Daoy (cell line): ENCODE measurements around the gene MAGI1. TPM values are rescaled to one million over a fixed set of nuclear protein-coding genes. Genes with fewer than 3 reads are reported as not detected.

Experiments
- DNase-seq: peaks from one replicate; pipeline ENCODE4 v3.0.0-alpha.2; 2015; ENCODE audit warnings: low read depth
- total RNA-seq: library from RNA; depleted of rRNA; stranded (reverse); fragments of >200 nt; shearing (Covaris generic); gene quantifications from 2 replicates; pipeline ENCODE4 v1.2.3, GENCODE V29; 2014

Gene MAGI1
- total RNA-seq, 1 experiment from 2014 or later, result 7.1 TPM

DNA sequence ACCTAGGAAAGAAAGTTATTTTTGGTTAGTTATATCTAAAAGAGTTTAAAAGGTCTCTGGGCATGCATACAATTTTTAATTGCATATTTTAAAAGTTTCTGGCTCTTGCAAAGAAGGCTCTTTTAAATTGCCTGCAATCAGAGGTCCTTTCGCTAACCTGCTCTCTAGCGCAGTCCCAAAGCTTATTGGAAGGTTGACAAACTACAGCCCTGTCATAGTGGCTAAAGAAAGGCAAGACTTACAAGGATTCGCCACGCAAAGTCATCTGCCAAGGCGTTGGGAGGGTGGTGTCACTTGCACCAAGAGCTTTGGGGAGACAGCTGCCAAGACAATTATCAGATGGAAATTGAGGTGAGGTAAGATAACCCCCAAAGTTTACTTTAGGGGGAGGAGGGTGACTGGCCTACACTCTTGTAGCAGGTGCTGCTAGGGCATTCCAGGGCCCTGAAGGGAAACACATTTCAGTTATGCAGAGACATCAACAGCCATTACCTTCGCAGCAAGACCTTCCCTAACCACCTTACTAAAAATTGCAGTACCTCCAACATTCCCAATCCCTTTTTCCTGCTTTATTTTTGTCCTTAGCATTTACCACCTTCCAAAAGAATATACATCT lies 606.2 kb downstream of the MAGI1 start:
- DNase-seq, result no peak

GRCh38 chr3:65425880-65426279 lies 612.8 kb downstream of the MAGI1 start:
- no peak for DNase-seq

- DNase-seq, result no peak
Measured at GRCh38 chr3:65422154-65422553, 616.6 kb downstream of the MAGI1 start.

- no peak for DNase-seq
Measured at GRCh38 chr3:65419233-65419632, 619.5 kb downstream of the MAGI1 start.

DNA sequence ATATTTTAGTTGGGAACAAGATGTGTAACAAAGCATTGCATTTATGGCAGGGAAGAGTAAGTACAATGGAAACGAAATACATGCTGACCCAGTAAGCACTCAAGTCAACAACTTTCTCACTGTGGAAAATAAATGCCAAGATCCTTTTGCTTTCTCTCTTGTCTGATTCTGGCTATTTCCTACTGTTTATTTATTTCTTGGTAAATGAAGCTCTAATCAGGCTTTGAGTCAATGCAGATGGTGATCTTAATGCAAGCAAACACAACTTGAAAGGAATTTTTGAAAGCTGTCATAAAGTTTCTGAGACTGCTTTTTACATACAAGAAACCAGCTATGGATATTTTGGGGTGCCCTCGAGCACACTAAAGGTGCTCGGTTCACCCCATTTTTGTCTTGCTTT lies 624.8 kb downstream of the MAGI1 start:
- no peak for DNase-seq

- no peak for DNase-seq
Measured at GRCh38 chr3:65412588-65412987, 626.1 kb downstream of the MAGI1 start.

DNA sequence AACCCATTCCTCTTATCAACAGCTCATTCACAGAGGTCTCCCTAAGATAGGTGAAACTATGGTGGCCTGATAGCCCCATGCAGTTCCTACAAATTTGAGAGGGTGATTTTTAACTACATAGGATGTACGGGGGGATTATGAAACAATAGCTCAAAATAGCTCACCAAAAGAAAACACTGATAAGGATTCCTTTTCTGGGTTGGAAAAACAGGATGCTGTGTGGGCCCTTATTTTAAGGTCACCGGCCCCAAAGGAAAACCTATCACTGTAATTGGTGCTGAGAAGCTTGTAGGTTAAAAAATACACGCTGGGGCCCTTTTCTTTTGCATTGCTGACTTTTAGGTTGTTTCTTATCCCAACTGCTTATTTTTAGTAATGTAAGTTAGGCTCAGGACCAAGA lies 627.4 kb downstream of the MAGI1 start:
- DNase-seq, result no peak

DNA sequence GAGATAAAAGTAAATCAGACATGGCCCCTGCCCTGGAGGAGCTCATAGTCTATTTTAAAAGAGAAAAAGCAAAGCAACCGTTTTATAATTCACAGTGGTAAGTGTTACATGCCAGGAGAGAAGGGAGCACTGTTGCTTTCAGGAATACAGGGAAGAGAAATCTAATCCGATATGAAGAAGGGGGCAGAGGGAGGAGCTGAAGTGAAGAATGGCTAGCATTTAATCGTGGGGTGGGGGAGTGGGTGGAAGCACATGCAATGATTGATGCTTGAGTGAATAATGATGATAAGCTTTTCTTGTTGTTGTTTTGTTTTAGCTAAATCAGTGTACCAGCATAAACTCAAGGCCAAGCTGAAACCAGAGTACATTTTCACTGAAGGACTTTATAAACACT lies 629.5 kb downstream of the MAGI1 start:
- no peak for DNase-seq

DNA sequence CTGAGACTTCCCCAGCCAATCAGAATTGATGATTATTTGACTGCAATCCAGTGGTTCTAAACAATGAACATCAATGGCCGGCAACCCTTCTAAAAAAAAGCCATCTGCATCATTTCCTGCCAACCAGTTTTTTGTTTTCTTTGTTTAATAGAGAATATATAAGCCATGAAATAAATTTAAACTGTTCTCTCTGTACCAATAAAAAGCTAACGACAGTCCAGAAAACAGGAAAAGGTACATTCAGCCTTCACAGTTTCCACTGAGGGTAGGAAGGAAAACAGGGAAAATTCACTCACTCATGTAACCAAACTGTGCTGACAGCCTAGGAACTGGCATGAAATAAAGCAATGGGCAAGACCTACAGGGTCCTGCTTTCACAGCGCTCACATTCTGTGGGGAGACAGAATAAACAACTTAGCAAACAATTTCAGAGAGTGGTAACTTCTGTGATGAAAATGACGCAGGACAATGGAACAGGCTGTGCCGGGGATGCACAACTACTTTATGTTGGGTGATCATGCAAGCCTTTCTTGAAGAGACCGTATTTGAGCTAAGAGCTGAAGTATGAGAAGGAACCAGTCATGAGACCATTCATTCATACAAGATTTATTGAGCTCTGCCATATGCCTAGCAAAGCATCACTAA lies 630.1 kb downstream of the MAGI1 start:
- DNase-seq, result no peak

- DNase-seq, result no peak
Measured at GRCh38 chr3:65406470-65406869, 632.2 kb downstream of the MAGI1 start.

- DNase-seq, result peak; percentile 95
Measured at GRCh38 chr3:65402597-65402996, 636.1 kb downstream of the MAGI1 start.

DNA sequence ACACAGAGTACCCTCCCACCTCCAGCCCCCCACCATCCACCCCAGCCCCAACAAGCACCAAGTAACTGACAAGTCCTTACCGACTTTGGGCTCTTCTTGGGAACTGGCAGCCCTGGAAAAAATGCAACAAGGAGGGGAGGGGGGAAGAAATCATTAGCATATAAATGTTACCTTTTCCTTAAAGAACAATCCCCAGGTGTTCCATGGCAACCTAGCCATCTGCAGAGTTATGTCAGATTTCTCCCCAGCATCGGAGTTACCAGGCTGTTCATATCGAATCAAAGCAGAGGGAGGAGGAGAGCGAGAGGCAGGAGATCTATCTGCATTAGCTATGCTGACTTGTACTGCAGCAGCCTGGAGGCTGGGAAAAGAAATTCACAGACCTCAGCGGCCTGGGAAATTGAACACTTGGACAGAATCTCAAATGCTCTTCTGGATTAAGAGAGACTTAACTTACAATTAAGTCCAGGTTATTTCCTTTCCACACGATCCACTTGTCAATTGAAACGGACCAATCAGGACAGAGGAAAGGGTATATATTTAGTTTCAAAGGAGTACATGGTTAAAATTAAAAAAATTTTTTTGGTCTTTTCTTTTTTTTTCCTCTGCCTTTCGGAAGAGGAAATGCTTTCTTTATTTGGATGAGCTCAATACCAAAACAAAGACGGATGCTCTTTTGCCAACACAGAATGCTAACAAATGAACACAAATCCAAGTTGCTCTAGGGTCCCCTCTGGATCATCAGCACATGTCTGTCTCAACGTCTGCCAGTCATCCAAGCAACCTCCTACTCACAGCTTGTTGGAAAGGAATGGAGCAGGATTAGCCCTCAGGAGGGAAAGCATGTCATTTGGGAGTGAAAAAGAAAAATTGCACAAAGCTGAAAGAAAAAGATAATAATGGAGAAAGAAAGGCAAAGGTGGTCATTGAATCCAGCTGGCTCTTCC lies 637.1 kb downstream of the MAGI1 start:
- no peak for DNase-seq

DNA sequence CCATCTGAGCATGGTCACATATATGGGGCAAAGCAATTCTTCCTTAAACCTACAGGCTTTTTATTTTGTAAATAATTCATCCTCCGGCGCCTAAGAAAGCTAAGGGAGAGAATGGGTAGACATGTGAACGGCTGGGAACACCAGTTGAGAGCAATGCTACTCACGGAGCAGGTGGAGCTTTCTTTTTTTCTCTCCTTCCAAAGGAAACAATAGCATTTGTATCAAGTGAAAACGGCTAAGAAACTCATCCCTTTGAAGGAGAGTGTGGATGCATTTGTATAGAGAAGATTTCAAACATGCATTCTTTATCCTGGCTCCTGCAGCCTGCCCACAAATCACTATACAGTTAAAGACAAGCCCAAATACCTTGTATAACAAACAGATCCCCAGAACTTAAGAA lies 637.8 kb downstream of the MAGI1 start:
- DNase-seq, result no peak

GRCh38 chr3:65398953-65399352 lies 639.8 kb downstream of the MAGI1 start:
- DNase-seq, result peak; percentile 14

GRCh38 chr3:65396078-65396477 lies 642.6 kb downstream of the MAGI1 start:
- DNase-seq, result no peak

GRCh38 chr3:65391068-65391467 lies 647.6 kb downstream of the MAGI1 start:
- DNase-seq, result no peak

DNA sequence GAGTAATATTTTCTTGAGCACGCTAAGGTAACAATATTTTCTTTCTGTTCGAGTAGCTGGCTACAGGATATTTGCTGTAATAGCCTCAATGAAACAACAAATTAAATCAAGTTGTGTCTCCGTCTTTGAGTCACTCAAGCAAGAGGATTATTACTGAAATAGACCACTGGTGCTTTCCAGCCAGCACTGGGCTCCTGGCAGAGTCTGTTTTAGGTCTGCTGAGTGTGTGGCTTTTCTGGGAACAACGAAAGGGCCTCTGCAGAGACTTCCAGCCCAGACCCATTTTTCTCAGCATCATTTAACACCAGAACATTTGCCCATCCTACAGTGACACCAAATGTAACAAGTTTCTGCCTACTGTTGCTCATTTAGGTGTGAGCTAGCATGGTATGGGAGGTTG lies 652.9 kb downstream of the MAGI1 start:
- DNase-seq, result no peak

- no peak for DNase-seq
Measured at GRCh38 chr3:65381496-65382010, 657.2 kb downstream of the MAGI1 start.

DNA sequence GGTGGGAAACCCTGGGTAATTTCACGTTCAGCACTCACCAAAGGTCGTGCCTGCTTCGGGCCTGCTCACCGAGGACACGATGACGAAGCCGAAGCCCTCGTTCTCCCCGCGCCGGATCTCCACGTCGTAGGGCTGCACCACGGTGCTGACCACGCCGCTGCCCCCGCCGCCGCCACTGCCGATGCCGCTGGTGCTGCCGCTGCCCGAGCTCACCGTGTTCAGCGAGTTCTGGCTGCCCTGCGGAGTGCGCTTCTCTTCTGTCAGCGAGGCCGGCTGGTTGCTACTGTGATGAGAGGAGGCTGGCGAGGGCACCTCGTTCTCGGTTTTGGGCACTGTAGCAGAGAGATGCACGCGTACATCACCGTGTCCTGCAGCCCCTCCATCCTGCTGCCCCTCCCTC lies 659.5 kb downstream of the MAGI1 start:
- DNase-seq, result no peak

- no peak for DNase-seq
Measured at GRCh38 chr3:65377637-65378036, 661.1 kb downstream of the MAGI1 start.

DNA sequence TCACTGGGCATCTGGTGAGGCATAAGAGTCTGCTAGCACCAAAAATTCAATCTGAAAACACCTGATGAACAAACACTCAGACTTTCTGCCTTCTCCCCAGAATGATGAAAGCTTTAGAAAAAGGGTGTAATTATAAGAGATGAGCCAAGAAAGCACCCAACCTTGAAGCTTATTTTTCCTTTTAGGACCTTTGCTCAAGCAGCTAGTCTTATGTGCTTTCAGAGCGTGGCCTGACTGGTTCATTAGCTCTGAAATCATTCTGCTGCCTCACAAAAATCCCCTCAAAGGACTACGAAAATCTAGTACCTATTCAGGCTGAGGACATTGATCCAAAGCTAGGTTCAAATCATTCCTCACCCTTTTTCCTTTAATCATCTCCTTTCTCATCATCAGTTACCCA lies 662.3 kb downstream of the MAGI1 start:
- DNase-seq, result no peak

GRCh38 chr3:65371053-65371452 lies 667.7 kb downstream of the MAGI1 start:
- no peak for DNase-seq

GRCh38 chr3:65368866-65369265 lies 669.9 kb downstream of the MAGI1 start:
- DNase-seq, result no peak
